ENCODE measurements around the gene SFRP4. TPM values are rescaled to one million over a fixed set of nuclear protein-coding genes. Genes with fewer than 3 reads are reported as not detected.

Gene SFRP4
- total and polyA plus RNA-seq, 10 donors, result 0.91 to 100 (median 10.1) TPM

DNA sequence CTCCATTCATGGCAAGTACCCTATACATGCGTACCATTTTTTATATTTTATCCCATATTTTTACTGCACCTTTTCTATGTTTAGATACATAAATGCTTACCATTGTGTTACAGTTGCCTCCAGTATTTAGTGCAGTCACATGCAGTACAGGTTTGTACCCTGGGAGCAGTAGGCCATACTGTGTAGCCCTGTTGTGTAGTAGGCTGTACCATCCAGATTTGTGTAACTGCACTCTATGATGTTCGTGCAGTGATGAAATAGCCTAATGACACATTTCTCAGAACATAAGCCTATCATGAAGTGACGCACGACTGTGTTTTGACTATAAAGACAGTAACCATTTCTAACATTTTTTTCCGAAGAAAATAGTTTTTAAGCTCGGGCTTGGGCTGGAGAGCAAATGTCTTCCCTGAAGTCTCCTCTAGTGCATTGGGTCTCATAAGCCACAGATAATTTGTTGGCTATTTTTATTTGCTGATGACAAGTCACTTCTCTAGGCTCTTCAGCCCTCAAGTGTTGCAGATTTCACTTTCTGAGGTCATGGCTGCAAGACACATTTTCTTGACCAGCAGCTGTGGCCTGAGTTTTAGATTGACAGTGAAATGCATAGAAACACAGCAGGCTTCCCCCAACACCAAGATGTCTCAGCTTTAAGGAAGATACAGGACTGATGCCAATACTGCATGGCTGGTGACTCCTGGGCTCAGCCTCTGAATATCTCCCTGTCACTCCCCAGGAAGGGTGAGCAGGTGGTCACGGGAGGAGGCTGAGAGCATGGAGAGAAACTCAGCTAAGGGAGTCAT lies 30.7 kb upstream of the SFRP4 start:
- Histone ChIP-seq H3K27ac (no peak overlapping the region), H3K4me1 (peaks cover 0 to 5% (median 0%) of the 10 kb centered on the region in 6 donors), H3K4me3 (no peak overlapping the region), H3K9me3 (no peaks in the 10 kb centered on the region), H3K36me3 (peaks cover 0 to 8% (median 0%) of the 10 kb centered on the region in 6 donors), H3K27me3 (replicated peaks in 1 of 7) (no peaks in the 10 kb centered on the region)
- 84 to 93% (median 88%) methylated on average over 7 of the region's 7 CpGs for WGBS, 5 donors
- DNase-seq, result no peak
- TF ChIP-seq POLR2A (IDR thresholded peaks at IDR 0.05) (no peak), POLR2AphosphoS5 (IDR thresholded peaks at IDR 0.05) (no peak)
- TF ChIP-seq, protein P1, sequence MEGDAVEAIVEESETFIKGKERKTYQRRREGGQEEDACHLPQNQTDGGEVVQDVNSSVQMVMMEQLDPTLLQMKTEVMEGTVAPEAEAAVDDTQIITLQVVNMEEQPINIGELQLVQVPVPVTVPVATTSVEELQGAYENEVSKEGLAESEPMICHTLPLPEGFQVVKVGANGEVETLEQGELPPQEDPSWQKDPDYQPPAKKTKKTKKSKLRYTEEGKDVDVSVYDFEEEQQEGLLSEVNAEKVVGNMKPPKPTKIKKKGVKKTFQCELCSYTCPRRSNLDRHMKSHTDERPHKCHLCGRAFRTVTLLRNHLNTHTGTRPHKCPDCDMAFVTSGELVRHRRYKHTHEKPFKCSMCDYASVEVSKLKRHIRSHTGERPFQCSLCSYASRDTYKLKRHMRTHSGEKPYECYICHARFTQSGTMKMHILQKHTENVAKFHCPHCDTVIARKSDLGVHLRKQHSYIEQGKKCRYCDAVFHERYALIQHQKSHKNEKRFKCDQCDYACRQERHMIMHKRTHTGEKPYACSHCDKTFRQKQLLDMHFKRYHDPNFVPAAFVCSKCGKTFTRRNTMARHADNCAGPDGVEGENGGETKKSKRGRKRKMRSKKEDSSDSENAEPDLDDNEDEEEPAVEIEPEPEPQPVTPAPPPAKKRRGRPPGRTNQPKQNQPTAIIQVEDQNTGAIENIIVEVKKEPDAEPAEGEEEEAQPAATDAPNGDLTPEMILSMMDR (IDR thresholded peaks at IDR 0.05 in 8 of 11, conservative IDR thresholded peaks at IDR 0.05 in 3 of 11), result no peak
- intact Hi-C loops (cut with DNase I; ENCODE audit: low total_unique reads), result no loop called here

DNA sequence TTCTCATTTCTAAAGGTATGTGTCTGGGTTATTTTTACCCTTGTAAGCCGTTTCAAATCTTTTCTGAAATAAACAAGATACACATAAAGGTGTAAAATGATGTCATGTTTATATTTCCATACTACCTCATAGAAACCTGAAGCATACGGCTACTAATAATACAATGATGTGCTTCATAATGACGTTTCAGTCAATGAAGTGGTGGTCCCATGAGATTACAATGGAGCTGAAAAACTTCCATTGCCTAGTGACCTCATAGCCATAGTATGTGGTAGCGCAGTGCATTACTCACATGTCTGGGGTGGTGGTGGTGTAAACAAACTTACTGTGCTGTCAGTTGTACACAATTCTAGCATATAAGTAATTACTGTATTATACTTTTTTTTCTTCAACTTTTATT lies 28.7 kb upstream of the SFRP4 start:
- DNase-seq, result no peak
- Histone ChIP-seq H3K4me3 (no peak overlapping the region), H3K27ac (no peak overlapping the region), H3K36me3 (peaks cover 0 to 2% (median 0%) of the 10 kb centered on the region in 6 donors), H3K4me1 (peaks cover 0 to 5% (median 0%) of the 10 kb centered on the region in 6 donors), H3K27me3 (replicated peaks in 1 of 7) (no peaks in the 10 kb centered on the region), H3K9me3 (no peaks in the 10 kb centered on the region)
- TF ChIP-seq, protein P1 (IDR thresholded peaks at IDR 0.05 in 8 of 11, conservative IDR thresholded peaks at IDR 0.05 in 3 of 11), result no peak
- no peak for TF ChIP-seq POLR2AphosphoS5 (IDR thresholded peaks at IDR 0.05)
- no peak for TF ChIP-seq POLR2A (IDR thresholded peaks at IDR 0.05)
- intact Hi-C loops (cut with DNase I; ENCODE audit: low total_unique reads), result no loop called here
- 81 to 90% (median 82%) methylated on average over 4 of the region's 4 CpGs for WGBS, 5 donors

DNA sequence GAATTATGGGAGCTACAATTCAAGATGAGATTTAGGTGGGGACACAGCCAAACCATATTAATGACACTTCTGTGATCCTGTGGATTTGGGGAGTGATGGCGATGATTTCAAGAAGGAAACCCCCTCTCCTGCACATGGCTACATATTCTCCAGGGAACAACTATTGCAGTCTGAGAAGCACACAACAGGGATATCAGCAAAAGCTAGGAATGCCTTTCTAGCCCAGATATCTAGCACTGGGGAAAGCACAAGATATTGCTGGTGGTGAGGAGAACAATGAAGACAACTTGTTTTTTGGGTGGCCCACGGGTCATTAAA lies 28.1 kb upstream of the SFRP4 start:
- no peaks in the 10 kb centered on the region for H3K36me3 ChIP-seq
- no peaks in the 10 kb centered on the region for H3K9me3 ChIP-seq
- WGBS, 5 donors, result 78 to 90% (median 81%) methylated on average over 2 of the region's 2 CpGs
- no peak overlapping the region for H3K27ac ChIP-seq
- intact Hi-C loops (cut with DNase I; ENCODE audit: low total_unique reads), result no loop called here
- DNase-seq, result no peak
- TF ChIP-seq, protein P1 (IDR thresholded peaks at IDR 0.05 in 8 of 11, conservative IDR thresholded peaks at IDR 0.05 in 3 of 11), result no peak
- TF ChIP-seq POLR2A (IDR thresholded peaks at IDR 0.05), result no peak
- TF ChIP-seq POLR2AphosphoS5 (IDR thresholded peaks at IDR 0.05), result no peak
- H3K27me3 ChIP-seq (replicated peaks in 1 of 7), result no peaks in the 10 kb centered on the region
- peaks cover 0 to 5% (median 0%) of the 10 kb centered on the region in 6 donors for H3K4me1 ChIP-seq
- H3K4me3 ChIP-seq, result no peak overlapping the region

DNA sequence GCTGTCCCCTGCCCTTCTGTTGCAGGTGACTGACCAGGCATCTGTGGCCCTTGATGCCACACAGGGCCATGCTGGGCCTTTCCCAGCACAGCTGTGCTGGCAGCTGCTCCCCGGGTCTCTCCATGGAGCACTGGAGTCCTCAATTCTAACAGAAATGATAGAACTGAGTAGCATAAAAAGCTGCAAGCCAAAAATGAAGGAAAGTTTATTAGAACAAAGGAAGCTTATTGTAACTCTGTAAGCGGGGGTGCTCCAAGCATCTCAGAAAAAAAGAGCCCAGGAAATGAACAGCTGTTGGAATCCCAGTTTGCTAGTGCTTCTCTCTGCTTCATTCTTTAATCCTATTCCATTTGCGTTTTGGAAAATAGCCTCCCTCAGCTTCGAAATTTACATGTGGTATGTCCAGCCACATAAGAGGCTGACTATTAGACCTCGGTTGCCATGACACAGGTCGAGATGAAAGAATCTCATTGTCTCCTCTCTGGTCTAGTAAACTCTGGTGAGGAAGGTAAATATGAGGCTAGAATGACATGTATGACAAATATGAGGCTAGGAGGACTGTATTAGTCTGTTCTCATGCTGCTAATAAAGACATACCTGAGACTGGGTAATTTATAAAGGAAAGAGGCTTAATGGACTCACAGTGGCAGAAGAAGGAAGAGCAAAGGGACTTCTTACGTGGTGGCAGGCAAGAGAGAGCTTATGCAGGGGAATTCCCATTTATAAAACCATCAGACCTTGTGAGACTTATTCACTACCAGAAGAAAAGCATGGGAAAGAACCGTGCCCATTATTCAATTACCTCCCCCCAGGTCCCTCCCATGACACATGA lies 27.5 kb upstream of the SFRP4 start:
- Histone ChIP-seq H3K36me3 (no peaks in the 10 kb centered on the region), H3K9me3 (no peaks in the 10 kb centered on the region), H3K27ac (no peak overlapping the region), H3K27me3 (replicated peaks in 1 of 7) (no peaks in the 10 kb centered on the region), H3K4me3 (no peak overlapping the region), H3K4me1 (peaks cover 0 to 5% (median 0%) of the 10 kb centered on the region in 6 donors)
- WGBS, 5 donors, result 73 to 87% (median 84%) methylated on average over 8 of the region's 8 CpGs
- TF ChIP-seq POLR2A (IDR thresholded peaks at IDR 0.05), result no peak
- no peak for TF ChIP-seq POLR2AphosphoS5 (IDR thresholded peaks at IDR 0.05)
- TF ChIP-seq, protein P1 (IDR thresholded peaks at IDR 0.05 in 8 of 11, conservative IDR thresholded peaks at IDR 0.05 in 3 of 11), result no peak
- intact Hi-C loops (cut with DNase I; ENCODE audit: low total_unique reads), result no loop called here
- no peak for DNase-seq

Measured in spleen (tissue), 11 donors.